Activated CD4-positive, CD25-positive, alpha-beta regulatory T cell (primary cell): ENCODE results near the gene CDH23.

ENCODE experiments used
- DNase-seq, 4 experiments: peaks; one replicate each; lab custom pipeline; 2025; lab: John Stamatoyannopoulos, UW

Gene CDH23

GRCh38 chr10:71640607-71641006 is 243.9 kb downstream of the CDH23 start:
- DNase-seq, result no peak

GRCh38 chr10:71641449-71641848 is 244.7 kb downstream of the CDH23 start:
- no peak for DNase-seq

- no peak for DNase-seq
Observed at GRCh38 chr10:71641986-71642385, 245.3 kb downstream of the CDH23 start.

GRCh38 chr10:71643904-71644303 is 247.2 kb downstream of the CDH23 start:
- DNase-seq, result no peak

- no peak for DNase-seq
Observed at GRCh38 chr10:71644307-71645180, 247.8 kb downstream of the CDH23 start.

GRCh38 chr10:71645185-71645584 is 248.5 kb downstream of the CDH23 start:
- no peak for DNase-seq

- no peak for DNase-seq
Observed at GRCh38 chr10:71646037-71646436, 249.3 kb downstream of the CDH23 start.

- DNase-seq, result no peak
Observed at GRCh38 chr10:71646592-71647292, 250.0 kb downstream of the CDH23 start.

GRCh38 chr10:71647526-71648253 is 251.0 kb downstream of the CDH23 start:
- no peak for DNase-seq

- no peak for DNase-seq
Observed at GRCh38 chr10:71648254-71648932, 251.7 kb downstream of the CDH23 start.

GRCh38 chr10:71648933-71649320 is 252.2 kb downstream of the CDH23 start:
- DNase-seq, result no peak

- no peak for DNase-seq
Observed at GRCh38 chr10:71649631-71650030, 252.9 kb downstream of the CDH23 start.

- no peak for DNase-seq
Observed at GRCh38 chr10:71650397-71650796, 253.7 kb downstream of the CDH23 start.

- no peak for DNase-seq
Observed at GRCh38 chr10:71651428-71651827, 254.7 kb downstream of the CDH23 start.

GRCh38 chr10:71651928-71652327 is 255.2 kb downstream of the CDH23 start:
- no peak for DNase-seq

- DNase-seq, result no peak
Observed at GRCh38 chr10:71653044-71653443, 256.3 kb downstream of the CDH23 start.

GRCh38 chr10:71656220-71656619 is 259.5 kb downstream of the CDH23 start:
- DNase-seq, result no peak

- DNase-seq, result no peak
Observed at GRCh38 chr10:71657604-71658466, 261.1 kb downstream of the CDH23 start.

- no peak for DNase-seq
Observed at GRCh38 chr10:71658467-71658745, 261.7 kb downstream of the CDH23 start.

- DNase-seq, result no peak
Observed at GRCh38 chr10:71659111-71659634, 262.5 kb downstream of the CDH23 start.

- no peak for DNase-seq
Observed at GRCh38 chr10:71659737-71660136, 263.0 kb downstream of the CDH23 start.
